Embryonic facial prominence (tissue), 1 donor: Measurements from ENCODE around the gene DHODH.

Experiments
- DNase-seq: peaks from one replicate; pipeline ENCODE4 v3.0.0-alpha.2; 2016; ENCODE audit errors: extremely low spot score

DHODH gene

GRCh38 chr16:72013888-72014581 is 5.5 kb downstream of the DHODH start:
- no peak for DNase-seq

GRCh38 chr16:72014675-72015074 is 6.1 kb downstream of the DHODH start:
- DNase-seq: no peak

GRCh38 chr16:72015124-72015523 is 6.6 kb downstream of the DHODH start:
- DNase-seq: no peak

- no peak for DNase-seq
Measured at GRCh38 chr16:72018470-72018869, 9.9 kb downstream of the DHODH start.

GRCh38 chr16:72021043-72021442 is 12.5 kb downstream of the DHODH start:
- no peak for DNase-seq

- no peak for DNase-seq
Measured at GRCh38 chr16:72022127-72022526, 13.6 kb downstream of the DHODH start.

GRCh38 chr16:72023962-72024361 is 15.4 kb downstream of the DHODH start:
- DNase-seq: no peak

GRCh38 chr16:72024862-72025382 is 16.4 kb downstream of the DHODH start:
- no peak for DNase-seq

GRCh38 chr16:72025404-72026114 is 17.0 kb downstream of the DHODH start:
- DNase-seq: no peak

GRCh38 chr16:72027669-72028378 is 19.3 kb downstream of the DHODH start:
- DNase-seq: no peak

- DNase-seq: no peak
Measured at GRCh38 chr16:72029567-72030271, 21.2 kb downstream of the DHODH start.

- DNase-seq: no peak
Measured at GRCh38 chr16:72033437-72033836, 24.9 kb downstream of the DHODH start.

GRCh38 chr16:72036098-72036497 is 27.6 kb downstream of the DHODH start:
- no peak for DNase-seq

GRCh38 chr16:72042157-72042660 is 33.7 kb downstream of the DHODH start:
- no peak for DNase-seq

GRCh38 chr16:72043058-72043457 is 34.5 kb downstream of the DHODH start:
- no peak for DNase-seq

- no peak for DNase-seq
Measured at GRCh38 chr16:72043539-72043938, 35.0 kb downstream of the DHODH start.

- no peak for DNase-seq
Measured at GRCh38 chr16:72044296-72044695, 35.8 kb downstream of the DHODH start.

GRCh38 chr16:72044825-72045359 is 36.3 kb downstream of the DHODH start:
- no peak for DNase-seq

- DNase-seq: no peak
Measured at GRCh38 chr16:72049110-72049509, 40.6 kb downstream of the DHODH start.

- no peak for DNase-seq
Measured at GRCh38 chr16:72050769-72051464, 42.4 kb downstream of the DHODH start.

GRCh38 chr16:72051818-72052217 is 43.3 kb downstream of the DHODH start:
- DNase-seq: no peak
